ENCODE results near the gene MYRIP. TPM values are rescaled to one million over a fixed set of nuclear protein-coding genes. Genes with fewer than 3 reads are reported as not detected.

The MYRIP gene
- total and polyA plus RNA-seq, 10 of the 15 experiments (the other 5 are each of a cell fraction or from before 2014, with no cell fraction given): 0.03 to 0.08 (median 0.04) TPM; not detected in 6

DNA sequence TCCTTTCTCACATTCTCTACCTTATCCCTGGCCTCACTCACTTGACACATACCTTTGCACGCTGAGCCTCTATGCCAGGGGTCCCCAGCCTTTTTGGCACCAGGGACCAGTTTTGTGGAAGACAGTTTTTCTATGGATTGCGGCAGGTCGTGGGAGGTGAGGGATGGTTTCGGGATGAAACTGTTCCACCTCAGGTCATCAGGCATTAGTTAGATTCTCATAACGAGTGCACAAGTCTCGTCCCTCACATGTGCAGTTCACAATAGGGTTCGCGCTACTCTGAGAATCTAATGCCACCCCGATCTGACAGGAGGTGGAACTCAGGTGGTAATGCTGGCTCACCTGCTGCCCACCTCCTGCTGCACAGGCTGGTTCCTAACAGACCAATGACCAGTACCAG lies 387.6 kb downstream of the MYRIP start (continued):
- TF ChIP-seq, protein P1, sequence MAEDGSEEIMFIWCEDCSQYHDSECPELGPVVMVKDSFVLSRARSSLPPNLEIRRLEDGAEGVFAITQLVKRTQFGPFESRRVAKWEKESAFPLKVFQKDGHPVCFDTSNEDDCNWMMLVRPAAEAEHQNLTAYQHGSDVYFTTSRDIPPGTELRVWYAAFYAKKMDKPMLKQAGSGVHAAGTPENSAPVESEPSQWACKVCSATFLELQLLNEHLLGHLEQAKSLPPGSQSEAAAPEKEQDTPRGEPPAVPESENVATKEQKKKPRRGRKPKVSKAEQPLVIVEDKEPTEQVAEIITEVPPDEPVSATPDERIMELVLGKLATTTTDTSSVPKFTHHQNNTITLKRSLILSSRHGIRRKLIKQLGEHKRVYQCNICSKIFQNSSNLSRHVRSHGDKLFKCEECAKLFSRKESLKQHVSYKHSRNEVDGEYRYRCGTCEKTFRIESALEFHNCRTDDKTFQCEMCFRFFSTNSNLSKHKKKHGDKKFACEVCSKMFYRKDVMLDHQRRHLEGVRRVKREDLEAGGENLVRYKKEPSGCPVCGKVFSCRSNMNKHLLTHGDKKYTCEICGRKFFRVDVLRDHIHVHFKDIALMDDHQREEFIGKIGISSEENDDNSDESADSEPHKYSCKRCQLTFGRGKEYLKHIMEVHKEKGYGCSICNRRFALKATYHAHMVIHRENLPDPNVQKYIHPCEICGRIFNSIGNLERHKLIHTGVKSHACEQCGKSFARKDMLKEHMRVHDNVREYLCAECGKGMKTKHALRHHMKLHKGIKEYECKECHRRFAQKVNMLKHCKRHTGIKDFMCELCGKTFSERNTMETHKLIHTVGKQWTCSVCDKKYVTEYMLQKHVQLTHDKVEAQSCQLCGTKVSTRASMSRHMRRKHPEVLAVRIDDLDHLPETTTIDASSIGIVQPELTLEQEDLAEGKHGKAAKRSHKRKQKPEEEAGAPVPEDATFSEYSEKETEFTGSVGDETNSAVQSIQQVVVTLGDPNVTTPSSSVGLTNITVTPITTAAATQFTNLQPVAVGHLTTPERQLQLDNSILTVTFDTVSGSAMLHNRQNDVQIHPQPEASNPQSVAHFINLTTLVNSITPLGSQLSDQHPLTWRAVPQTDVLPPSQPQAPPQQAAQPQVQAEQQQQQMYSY (CRISPR knock-in tag; IDR thresholded peaks at IDR 0.05): no peak
- TF ChIP-seq, protein P2, sequence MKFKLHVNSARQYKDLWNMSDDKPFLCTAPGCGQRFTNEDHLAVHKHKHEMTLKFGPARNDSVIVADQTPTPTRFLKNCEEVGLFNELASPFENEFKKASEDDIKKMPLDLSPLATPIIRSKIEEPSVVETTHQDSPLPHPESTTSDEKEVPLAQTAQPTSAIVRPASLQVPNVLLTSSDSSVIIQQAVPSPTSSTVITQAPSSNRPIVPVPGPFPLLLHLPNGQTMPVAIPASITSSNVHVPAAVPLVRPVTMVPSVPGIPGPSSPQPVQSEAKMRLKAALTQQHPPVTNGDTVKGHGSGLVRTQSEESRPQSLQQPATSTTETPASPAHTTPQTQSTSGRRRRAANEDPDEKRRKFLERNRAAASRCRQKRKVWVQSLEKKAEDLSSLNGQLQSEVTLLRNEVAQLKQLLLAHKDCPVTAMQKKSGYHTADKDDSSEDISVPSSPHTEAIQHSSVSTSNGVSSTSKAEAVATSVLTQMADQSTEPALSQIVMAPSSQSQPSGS (IDR thresholded peaks at IDR 0.05; ENCODE audit: low read length): no peak
- TF ChIP-seq RAD51 (IDR thresholded peaks at IDR 0.05): no peak
- TF ChIP-seq, protein P3, sequence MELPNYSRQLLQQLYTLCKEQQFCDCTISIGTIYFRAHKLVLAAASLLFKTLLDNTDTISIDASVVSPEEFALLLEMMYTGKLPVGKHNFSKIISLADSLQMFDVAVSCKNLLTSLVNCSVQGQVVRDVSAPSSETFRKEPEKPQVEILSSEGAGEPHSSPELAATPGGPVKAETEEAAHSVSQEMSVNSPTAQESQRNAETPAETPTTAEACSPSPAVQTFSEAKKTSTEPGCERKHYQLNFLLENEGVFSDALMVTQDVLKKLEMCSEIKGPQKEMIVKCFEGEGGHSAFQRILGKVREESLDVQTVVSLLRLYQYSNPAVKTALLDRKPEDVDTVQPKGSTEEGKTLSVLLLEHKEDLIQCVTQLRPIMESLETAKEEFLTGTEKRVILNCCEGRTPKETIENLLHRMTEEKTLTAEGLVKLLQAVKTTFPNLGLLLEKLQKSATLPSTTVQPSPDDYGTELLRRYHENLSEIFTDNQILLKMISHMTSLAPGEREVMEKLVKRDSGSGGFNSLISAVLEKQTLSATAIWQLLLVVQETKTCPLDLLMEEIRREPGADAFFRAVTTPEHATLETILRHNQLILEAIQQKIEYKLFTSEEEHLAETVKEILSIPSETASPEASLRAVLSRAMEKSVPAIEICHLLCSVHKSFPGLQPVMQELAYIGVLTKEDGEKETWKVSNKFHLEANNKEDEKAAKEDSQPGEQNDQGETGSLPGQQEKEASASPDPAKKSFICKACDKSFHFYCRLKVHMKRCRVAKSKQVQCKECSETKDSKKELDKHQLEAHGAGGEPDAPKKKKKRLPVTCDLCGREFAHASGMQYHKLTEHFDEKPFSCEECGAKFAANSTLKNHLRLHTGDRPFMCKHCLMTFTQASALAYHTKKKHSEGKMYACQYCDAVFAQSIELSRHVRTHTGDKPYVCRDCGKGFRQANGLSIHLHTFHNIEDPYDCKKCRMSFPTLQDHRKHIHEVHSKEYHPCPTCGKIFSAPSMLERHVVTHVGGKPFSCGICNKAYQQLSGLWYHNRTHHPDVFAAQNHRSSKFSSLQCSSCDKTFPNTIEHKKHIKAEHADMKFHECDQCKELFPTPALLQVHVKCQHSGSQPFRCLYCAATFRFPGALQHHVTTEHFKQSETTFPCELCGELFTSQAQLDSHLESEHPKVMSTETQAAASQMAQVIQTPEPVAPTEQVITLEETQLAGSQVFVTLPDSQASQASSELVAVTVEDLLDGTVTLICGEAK (IDR thresholded peaks at IDR 0.05; ENCODE audit: borderline replicate concordance): no peak
- TF ChIP-seq BHLHE40 (IDR thresholded peaks at IDR 0.05; ENCODE audit: borderline replicate concordance in 1 of 2, low read depth in 2 of 2, low read length in 1 of 2): no peak
- TF ChIP-seq POLR2AphosphoS2 (IDR thresholded peaks at IDR 0.05; ENCODE audit: low read depth, low read length): no peak
- TF ChIP-seq BMI1 (IDR thresholded peaks at IDR 0.05; ENCODE audit: borderline replicate concordance): no peak
- TF ChIP-seq, protein P4, sequence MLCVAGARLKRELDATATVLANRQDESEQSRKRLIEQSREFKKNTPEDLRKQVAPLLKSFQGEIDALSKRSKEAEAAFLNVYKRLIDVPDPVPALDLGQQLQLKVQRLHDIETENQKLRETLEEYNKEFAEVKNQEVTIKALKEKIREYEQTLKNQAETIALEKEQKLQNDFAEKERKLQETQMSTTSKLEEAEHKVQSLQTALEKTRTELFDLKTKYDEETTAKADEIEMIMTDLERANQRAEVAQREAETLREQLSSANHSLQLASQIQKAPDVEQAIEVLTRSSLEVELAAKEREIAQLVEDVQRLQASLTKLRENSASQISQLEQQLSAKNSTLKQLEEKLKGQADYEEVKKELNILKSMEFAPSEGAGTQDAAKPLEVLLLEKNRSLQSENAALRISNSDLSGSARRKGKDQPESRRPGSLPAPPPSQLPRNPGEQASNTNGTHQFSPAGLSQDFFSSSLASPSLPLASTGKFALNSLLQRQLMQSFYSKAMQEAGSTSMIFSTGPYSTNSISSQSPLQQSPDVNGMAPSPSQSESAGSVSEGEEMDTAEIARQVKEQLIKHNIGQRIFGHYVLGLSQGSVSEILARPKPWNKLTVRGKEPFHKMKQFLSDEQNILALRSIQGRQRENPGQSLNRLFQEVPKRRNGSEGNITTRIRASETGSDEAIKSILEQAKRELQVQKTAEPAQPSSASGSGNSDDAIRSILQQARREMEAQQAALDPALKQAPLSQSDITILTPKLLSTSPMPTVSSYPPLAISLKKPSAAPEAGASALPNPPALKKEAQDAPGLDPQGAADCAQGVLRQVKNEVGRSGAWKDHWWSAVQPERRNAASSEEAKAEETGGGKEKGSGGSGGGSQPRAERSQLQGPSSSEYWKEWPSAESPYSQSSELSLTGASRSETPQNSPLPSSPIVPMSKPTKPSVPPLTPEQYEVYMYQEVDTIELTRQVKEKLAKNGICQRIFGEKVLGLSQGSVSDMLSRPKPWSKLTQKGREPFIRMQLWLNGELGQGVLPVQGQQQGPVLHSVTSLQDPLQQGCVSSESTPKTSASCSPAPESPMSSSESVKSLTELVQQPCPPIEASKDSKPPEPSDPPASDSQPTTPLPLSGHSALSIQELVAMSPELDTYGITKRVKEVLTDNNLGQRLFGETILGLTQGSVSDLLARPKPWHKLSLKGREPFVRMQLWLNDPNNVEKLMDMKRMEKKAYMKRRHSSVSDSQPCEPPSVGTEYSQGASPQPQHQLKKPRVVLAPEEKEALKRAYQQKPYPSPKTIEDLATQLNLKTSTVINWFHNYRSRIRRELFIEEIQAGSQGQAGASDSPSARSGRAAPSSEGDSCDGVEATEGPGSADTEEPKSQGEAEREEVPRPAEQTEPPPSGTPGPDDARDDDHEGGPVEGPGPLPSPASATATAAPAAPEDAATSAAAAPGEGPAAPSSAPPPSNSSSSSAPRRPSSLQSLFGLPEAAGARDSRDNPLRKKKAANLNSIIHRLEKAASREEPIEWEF (IDR thresholded peaks at IDR 0.05; ENCODE audit: insufficient replicate concordance, low read depth, low read length): no peak

All from GM12878 (cell line).